HG03457 (cell line): ENCODE data around the gene KLHL12.

Experiments
- ATAC-seq: cut with Tn5 transposase; IDR thresholded peaks from one replicate; pipeline ENCODE4 v1.9.1; 2021; ENCODE audit warnings: moderate number of reproducible peaks; ENCODE audit not compliant: unreplicated experiment

Gene KLHL12

DNA sequence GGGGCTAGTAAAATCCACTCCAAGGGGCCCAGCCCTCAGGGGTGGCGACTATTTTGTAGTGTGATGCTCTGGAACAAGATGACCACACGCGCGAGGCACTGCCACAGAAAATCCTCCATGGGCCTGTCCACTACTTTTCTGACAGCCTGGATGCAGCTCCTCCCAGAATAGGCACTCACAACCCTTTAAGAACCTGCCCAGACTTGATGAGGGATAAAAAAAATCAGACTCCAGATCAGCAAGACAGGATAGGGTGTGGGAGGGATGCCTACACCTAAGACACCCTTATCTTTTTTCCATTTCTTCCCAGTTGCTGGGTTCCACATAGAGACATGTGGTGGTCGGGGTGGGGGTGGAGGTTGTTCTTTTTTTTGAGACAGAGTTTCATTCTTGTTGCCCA lies 82.8 kb downstream of the KLHL12 start:
- no peak for ATAC-seq

DNA sequence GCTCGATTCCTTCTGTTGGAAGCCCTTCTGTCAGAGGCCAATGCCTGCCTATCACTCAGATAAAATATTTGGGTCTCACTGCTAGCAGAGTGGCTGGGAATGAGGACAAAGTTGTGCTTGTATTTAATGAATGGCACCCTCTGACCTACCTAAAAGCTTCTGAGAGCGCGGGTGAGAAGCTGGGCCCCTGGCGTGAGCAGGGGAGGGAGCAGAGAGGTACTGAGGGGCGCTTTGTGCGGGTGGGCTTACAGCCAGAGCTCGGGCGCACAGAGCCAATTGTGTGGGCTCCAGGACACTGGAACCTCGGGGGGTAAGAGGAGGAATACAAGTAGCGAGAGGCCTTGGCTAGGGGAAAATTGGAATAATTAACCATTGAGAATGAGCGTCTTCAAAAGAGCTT lies 84.0 kb downstream of the KLHL12 start:
- ATAC-seq: no peak
